Natural killer cell (primary cell): ENCODE data around the gene CSF2RB. TPM values are rescaled to one million over a fixed set of nuclear protein-coding genes. Genes with fewer than 3 reads are reported as not detected.

Source experiments
- ATAC-seq, 3 donors: fragments of 150-1000 bp in 2 of 3; fragments of 200-7000 bp in 1 of 3; cut with Tn5 transposase; 1 replicate in 1 of 3; 2 replicates in 2 of 3; pipeline ENCODE4 v1.10.0; 2021; ENCODE audit warnings: mild to moderate bottlenecking in 2 of 3, moderate library complexity in 2 of 3
- DNase-seq, 2 donors: peaks; one replicate each; pipeline versions ENCODE4 v3.0.0 to v3.0.0-alpha.2; 2013 to 2021; ENCODE audit warnings: mixed read lengths in 1 of 2
- H3K27ac ChIP-seq: one replicate; pipeline ENCODE4 v1.5.1; 2013; ENCODE audit warnings: mild to moderate bottlenecking, low read length
- H3K27me3 ChIP-seq: one replicate; pipeline ENCODE4 v1.6.1; 2013; ENCODE audit warnings: low read length; ENCODE audit not compliant: control insufficient read depth, insufficient read depth
- H3K36me3 ChIP-seq: one replicate; pipeline ENCODE4 v1.6.1; 2013; ENCODE audit warnings: low read length; ENCODE audit not compliant: control insufficient read depth, insufficient read depth
- H3K4me1 ChIP-seq: one replicate; pipeline ENCODE4 v1.6.1; 2013; ENCODE audit warnings: low read length; ENCODE audit not compliant: control insufficient read depth, insufficient read depth
- H3K4me3 ChIP-seq: one replicate; pipeline ENCODE4 v1.5.1; 2013; ENCODE audit warnings: low read length
- H3K9me3 ChIP-seq: one replicate; pipeline ENCODE4 v1.6.1; 2013; ENCODE audit warnings: low read length; ENCODE audit not compliant: control insufficient read depth, insufficient read depth
- H3K27ac Mint-ChIP-seq, 2 donors: one replicate each; pipeline ENCODE4 v1.8.0; 2022; ENCODE audit warnings: mild to moderate bottlenecking in 2 of 2, mixed read lengths in 2 of 2, moderate library complexity in 1 of 2
- H3K27me3 Mint-ChIP-seq, 2 donors: one replicate each; pipeline ENCODE4 v1.8.0; 2022; ENCODE audit warnings: low read depth in 2 of 2, mixed read lengths in 2 of 2
- H3K36me3 Mint-ChIP-seq: one replicate; pipeline ENCODE4 v1.8.0; 2022; ENCODE audit warnings: mixed read lengths
- H3K4me1 Mint-ChIP-seq, 2 donors: one replicate each; pipeline ENCODE4 v1.8.0; 2022; ENCODE audit warnings: mixed read lengths in 2 of 2
- H3K4me3 Mint-ChIP-seq: one replicate; pipeline ENCODE4 v1.8.0; 2022; ENCODE audit warnings: mild to moderate bottlenecking, moderate library complexity, mixed read lengths
- H3K9me3 Mint-ChIP-seq, 2 donors: one replicate each; pipeline ENCODE4 v1.8.0; 2022; ENCODE audit warnings: mixed read lengths in 2 of 2
- WGBS: methylation state at CpG from one replicate; pipeline ENCODE4 v1.1.7; 2013; ENCODE audit warnings: missing lambda C conversion rate; ENCODE audit not compliant: insufficient coverage; 5-methylcytosine and 5-hydroxymethylcytosine counted together
- intact Hi-C: fragments of 100-400 bp; cut with micrococcal nuclease; formaldehyde crosslinking; loops from one replicate; pipeline ENCODE4 v1.14.2; 2022
- total RNA-seq, 4 donors: library from RNA; stranded (reverse); fragments of 120-200 nt in 1 of 4; gene quantifications; one replicate each; pipeline versions ENCODE4 v1.2.3 to v1.2.4, GENCODE V29; 2013 to 2022
- TF ChIP-seq, protein P1 (sequence below): fragments of 200-600 bp; IDR thresholded peaks from one replicate; pipeline ENCODE4 v1.8.0; 2022; ENCODE audit warnings: antibody characterized with exemption

Gene CSF2RB
- total RNA-seq, 3 donors from 2014 or later (not counting 1 experiment from before 2014, with no cell fraction given), result 3.8 to 274 (median 8.2) TPM

DNA sequence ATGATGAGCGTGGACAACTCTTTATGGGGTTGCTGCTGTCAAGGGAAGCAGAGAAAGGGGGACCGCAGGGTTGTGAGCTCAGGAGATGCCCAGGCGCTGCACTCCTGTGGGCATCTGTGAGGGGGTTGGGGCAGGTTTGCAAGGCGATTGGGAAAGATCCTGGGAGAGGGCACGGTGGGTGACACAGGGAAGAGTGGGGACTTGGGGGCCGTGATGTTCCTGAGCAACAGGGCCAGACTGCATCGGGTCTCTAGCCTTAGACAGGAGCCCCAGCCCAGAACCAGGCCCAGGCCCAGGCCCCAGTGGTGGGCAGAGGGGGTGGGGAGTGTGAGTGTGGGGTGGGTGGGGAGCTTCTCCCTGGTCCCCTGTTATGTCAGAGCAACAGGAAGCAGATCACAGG is 38.3 kb downstream of the CSF2RB start:
- H3K36me3 Mint-ChIP-seq, result no peaks in the 10 kb centered on the region
- 82% methylated on average over 7 of the region's 7 CpGs for WGBS
- no peak overlapping the region for H3K27ac Mint-ChIP-seq
- H3K27ac ChIP-seq, result no peak overlapping the region
- H3K4me1 ChIP-seq, result no peaks in the 10 kb centered on the region
- no peaks in the 10 kb centered on the region for H3K36me3 ChIP-seq
- no peak for ATAC-seq
- peaks cover 0 to 2% of the 10 kb centered on the region in 2 donors for H3K9me3 Mint-ChIP-seq
- no peaks in the 10 kb centered on the region for H3K27me3 ChIP-seq
- H3K27me3 Mint-ChIP-seq, result peaks cover 10 to 12% of the 10 kb centered on the region in 2 donors
- H3K4me3 Mint-ChIP-seq, result no peak overlapping the region
- peaks cover 0 to 7% of the 10 kb centered on the region in 2 donors for H3K4me1 Mint-ChIP-seq
- TF ChIP-seq, protein P1, sequence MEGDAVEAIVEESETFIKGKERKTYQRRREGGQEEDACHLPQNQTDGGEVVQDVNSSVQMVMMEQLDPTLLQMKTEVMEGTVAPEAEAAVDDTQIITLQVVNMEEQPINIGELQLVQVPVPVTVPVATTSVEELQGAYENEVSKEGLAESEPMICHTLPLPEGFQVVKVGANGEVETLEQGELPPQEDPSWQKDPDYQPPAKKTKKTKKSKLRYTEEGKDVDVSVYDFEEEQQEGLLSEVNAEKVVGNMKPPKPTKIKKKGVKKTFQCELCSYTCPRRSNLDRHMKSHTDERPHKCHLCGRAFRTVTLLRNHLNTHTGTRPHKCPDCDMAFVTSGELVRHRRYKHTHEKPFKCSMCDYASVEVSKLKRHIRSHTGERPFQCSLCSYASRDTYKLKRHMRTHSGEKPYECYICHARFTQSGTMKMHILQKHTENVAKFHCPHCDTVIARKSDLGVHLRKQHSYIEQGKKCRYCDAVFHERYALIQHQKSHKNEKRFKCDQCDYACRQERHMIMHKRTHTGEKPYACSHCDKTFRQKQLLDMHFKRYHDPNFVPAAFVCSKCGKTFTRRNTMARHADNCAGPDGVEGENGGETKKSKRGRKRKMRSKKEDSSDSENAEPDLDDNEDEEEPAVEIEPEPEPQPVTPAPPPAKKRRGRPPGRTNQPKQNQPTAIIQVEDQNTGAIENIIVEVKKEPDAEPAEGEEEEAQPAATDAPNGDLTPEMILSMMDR, result no peak
- no peaks in the 10 kb centered on the region for H3K9me3 ChIP-seq
- DNase-seq, result no peak
- intact Hi-C loops, result no loop called here
- H3K4me3 ChIP-seq, result no peak overlapping the region

DNA sequence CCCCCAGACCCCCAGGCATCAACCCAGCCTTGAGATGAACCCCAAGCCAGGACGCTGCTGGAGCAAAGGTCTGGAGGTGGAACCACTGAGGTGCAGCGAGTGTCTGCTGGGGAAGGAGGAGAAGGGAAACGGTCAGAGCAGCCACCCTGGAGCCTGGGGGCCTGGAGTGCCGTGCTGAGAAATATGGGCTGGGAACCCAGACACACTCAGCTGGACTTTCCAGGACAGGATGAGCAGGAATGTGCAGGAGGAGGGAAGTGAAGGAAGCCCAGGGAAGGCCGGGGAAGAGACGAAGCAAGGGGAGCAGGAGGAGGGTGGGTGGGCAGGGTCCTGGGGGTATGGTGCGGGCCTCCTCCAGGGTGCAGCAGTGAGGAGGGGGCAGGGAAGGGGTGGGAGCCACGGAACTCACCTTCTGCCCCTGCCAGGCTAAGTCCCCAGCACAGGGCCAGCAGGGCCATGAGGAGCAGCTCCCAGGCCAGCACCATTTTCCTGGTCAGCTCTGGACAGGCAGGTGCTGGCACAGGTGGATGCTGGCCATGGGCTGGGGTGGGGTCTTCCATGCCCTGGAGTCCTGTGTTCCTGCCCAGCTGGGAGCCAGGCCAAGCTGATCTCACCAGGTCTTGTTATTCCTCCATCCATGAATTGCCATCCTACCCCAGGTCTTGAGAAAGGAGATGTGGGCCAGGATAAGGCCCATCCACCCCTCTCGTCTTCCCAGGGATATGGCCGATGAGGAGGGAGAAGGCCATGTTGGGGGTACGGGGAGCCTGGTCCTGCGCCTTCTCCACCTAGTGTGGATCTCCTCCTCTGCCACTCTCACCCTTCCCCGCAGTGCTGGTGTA is 40.0 kb downstream of the CSF2RB start:
- H3K27ac Mint-ChIP-seq, result no peak overlapping the region
- no peak overlapping the region for H3K4me3 Mint-ChIP-seq
- DNase-seq (no peak), ATAC-seq (no peak)
- no peaks in the 10 kb centered on the region for H3K36me3 Mint-ChIP-seq
- H3K4me1 Mint-ChIP-seq, result peaks cover 0 to 7% of the 10 kb centered on the region in 2 donors
- 83% methylated on average over 8 of the region's 13 CpGs for WGBS
- Histone ChIP-seq H3K27me3 (no peaks in the 10 kb centered on the region), H3K4me3 (no peak overlapping the region), H3K9me3 (no peaks in the 10 kb centered on the region), H3K4me1 (no peaks in the 10 kb centered on the region), H3K36me3 (no peaks in the 10 kb centered on the region), H3K27ac (no peak overlapping the region)
- intact Hi-C loops, result no loop called here
- peaks cover 10 to 12% of the 10 kb centered on the region in 2 donors for H3K27me3 Mint-ChIP-seq
- TF ChIP-seq, protein P1, result no peak
- peaks cover 2 to 4% of the 10 kb centered on the region in 2 donors for H3K9me3 Mint-ChIP-seq

DNA sequence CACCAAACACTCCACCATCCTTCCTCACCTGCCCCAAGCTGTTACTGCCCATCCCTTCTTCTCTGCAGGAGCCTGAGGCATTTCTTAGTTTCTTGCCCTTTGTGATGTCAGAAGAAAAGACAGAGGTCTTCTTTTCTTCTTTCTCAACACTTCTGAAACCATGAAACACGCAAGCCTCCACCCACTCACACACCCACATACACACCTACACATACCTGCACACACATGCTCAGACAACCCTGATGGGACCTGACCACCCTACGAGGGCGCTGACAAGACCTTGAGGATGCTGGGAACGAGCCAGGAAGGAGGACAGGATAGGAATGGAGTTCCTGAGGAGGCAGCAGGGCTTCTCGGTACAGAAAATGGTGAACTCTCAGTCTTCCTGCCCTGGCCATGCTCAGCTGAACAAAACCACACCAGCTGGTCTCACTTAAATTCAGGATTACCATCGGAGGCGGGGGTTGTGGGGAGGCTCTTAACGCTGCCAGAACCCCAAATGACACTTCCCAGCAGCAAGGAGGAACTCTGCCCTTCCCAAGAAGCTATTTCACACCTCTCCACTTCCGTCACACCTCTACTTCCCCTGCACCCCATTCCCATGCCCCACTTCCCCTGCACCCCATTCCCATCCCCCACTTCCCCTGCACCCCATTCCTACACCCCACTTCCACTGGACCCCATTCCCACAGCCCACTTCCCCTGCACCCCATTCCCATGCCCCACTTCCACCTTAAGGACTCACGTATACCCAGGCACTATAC is 41.0 kb downstream of the CSF2RB start:
- H3K36me3 ChIP-seq, result no peaks in the 10 kb centered on the region
- Mint-ChIP-seq H3K36me3 (no peaks in the 10 kb centered on the region), H3K27ac (no peak overlapping the region), H3K9me3 (peaks cover 2 to 6% of the 10 kb centered on the region in 2 donors), H3K4me1 (peaks cover 0 to 7% of the 10 kb centered on the region in 2 donors), H3K27me3 (peaks cover 12 to 15% of the 10 kb centered on the region in 2 donors), H3K4me3 (no peak overlapping the region)
- no peaks in the 10 kb centered on the region for H3K9me3 ChIP-seq
- no peak for DNase-seq
- H3K4me3 ChIP-seq, result no peak overlapping the region
- TF ChIP-seq, protein P1, result no peak
- no peaks in the 10 kb centered on the region for H3K27me3 ChIP-seq
- intact Hi-C loops, result no loop called here
- ATAC-seq, result no peak
- no peak overlapping the region for H3K27ac ChIP-seq
- H3K4me1 ChIP-seq, result no peaks in the 10 kb centered on the region
- 75% methylated on average over 10 of the region's 10 CpGs for WGBS
